Right lobe of liver (tissue), 6 donors: ENCODE results near the gene MATN1. TPM values are rescaled to one million over a fixed set of nuclear protein-coding genes. Genes with fewer than 3 reads are reported as not detected.
A peak's percentile ranks its signal among the peaks of the same experiment; 100 is the strongest.

Source experiments
- ATAC-seq, 4 donors: fragments of 200-7000 bp; cut with Tn5 transposase; one replicate each; pipeline ENCODE4 v1.9.1; 2020; ENCODE audit warnings: mild to moderate bottlenecking in 4 of 4, moderate library complexity in 4 of 4
- DNase-seq, 3 donors: peaks; one replicate each; pipeline ENCODE4 v3.0.0-alpha.2; 2020
- H3K27ac ChIP-seq, 3 donors: fragments of 200-600 bp; one replicate each; pipeline ENCODE4 v1.8.0; 2022
- H3K27me3 ChIP-seq, 2 donors: fragments of 200-600 bp; one replicate each; pipeline ENCODE4 v1.8.0; 2022
- H3K36me3 ChIP-seq, 4 donors: fragments of 200-600 bp; sonication (generic) in 1 of 4; one replicate each; pipeline versions ENCODE4 v1.5.1 to v1.8.0; 2017 to 2022; ENCODE audit warnings: control low read depth in 1 of 4
- H3K4me1 ChIP-seq, 4 donors: fragments of 200-600 bp; sonication (generic) in 1 of 4; one replicate each; pipeline versions ENCODE4 v1.5.1 to v1.8.0; 2017 to 2022; ENCODE audit warnings: control low read depth in 1 of 4
- H3K4me3 ChIP-seq, 3 donors: fragments of 200-600 bp; one replicate each; pipeline ENCODE4 v1.8.0; 2022
- H3K9me3 ChIP-seq, 4 donors: fragments of 200-600 bp; sonication (generic) in 1 of 4; one replicate each; pipeline versions ENCODE4 v1.5.1 to v1.8.0; 2017 to 2022; ENCODE audit warnings: control low read depth in 1 of 4
- POLR2A ChIP-seq: fragments of 450-650 bp; IDR thresholded peaks from one replicate; pipeline ENCODE4 v1.6.1; 2017; ENCODE audit warnings: antibody characterized with exemption, mild to moderate bottlenecking
- WGBS: methylation state at CpG from one replicate; pipeline ENCODE4 v1.1.6; 2018; ENCODE audit warnings: low coverage, low lambda C conversion rate; ENCODE audit not compliant: insufficient coverage; ENCODE audit errors: missing lambda C conversion rate; 5-methylcytosine and 5-hydroxymethylcytosine counted together
- intact Hi-C, 2 donors: fragments of 100-400 bp; cut with DNase I; formaldehyde crosslinking; loops; one replicate each; pipeline versions ENCODE4 v1.11.2 to v1.14.1; 2022
- microRNA-seq, 2 donors: library from miRNA; unstranded; fragments of <30 nt; microRNA quantifications; one replicate each; pipeline ENCODE4, GENCODE V29; 2019 to 2020
- small RNA-seq, 2 experiments: library from RNA; depleted of rRNA; stranded (forward); fragments of <200 nt; gene quantifications; one replicate each; pipeline ENCODE3, GENCODE V24; 2016
- total RNA-seq, 6 experiments: library from RNA; depleted of rRNA in 2 of 6; stranded (reverse); fragments of >200 nt in 2 of 6; fragmentation: NEBNext Ultra II Directional in 3 of 6; extraction: Animal tissue kit (Norgen Biotek cat#: 25700) in 3 of 6; gene quantifications; one replicate each; pipeline versions ENCODE4 v1.1.0 to v1.2.4, GENCODE V29; 2016 to 2023
- TF ChIP-seq, protein P1 (sequence below), 4 donors: fragments of 200-600 bp in 3 of 4; fragments of 450-650 bp in 1 of 4; IDR thresholded peaks; one replicate each; pipeline versions ENCODE4 v1.5.1 to v1.8.0; 2016 to 2022; ENCODE audit warnings: antibody characterized with exemption in 4 of 4, mild to moderate bottlenecking in 2 of 4
- donor health status: DM: no; HTN: yes; CAD: no.
- donor health status: DM: no; HTN: no; CAD: no.
- donor health status: DM: no; HTN: no; CAD: no.
- donor health status: DM: no; HTN: yes; CAD: no.
- donor health status: DM: no; HTN: yes; CAD: no.

Gene MATN1
- total RNA-seq, 6 experiments from 2014 or later, result not detected

DNA sequence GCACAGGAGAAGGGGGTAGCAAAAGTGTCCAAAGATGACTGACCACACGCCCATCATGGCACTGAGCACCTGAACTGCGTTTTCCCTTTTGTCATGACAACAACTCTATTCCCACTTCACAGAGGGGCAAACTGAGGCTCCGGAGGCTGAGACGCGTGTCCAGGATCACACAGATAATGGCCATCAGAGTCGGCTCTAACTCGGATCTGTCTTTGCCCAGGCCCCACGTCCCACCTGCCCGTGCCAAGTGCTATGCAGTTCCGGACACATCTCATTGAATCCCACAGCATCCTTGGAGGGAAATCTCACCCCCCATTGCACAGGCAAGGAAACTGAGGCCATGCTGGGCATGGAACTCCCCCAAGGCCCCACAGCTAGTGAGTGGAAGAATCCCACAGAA lies 62.1 kb downstream of the MATN1 start:
- Histone ChIP-seq H3K36me3 (no peaks in the 10 kb centered on the region), H3K27ac (no peak overlapping the region), H3K4me3 (no peak overlapping the region), H3K27me3 (no peaks in the 10 kb centered on the region), H3K4me1 (peaks cover 0 to 24% (median 3%) of the 10 kb centered on the region in 4 donors), H3K9me3 (no peaks in the 10 kb centered on the region)
- 40% methylated on average over 1 of the region's 10 CpGs for WGBS
- ATAC-seq, result no peak
- DNase-seq, result peak in 1 of 3 donors; percentile 17
- TF ChIP-seq, protein P1, sequence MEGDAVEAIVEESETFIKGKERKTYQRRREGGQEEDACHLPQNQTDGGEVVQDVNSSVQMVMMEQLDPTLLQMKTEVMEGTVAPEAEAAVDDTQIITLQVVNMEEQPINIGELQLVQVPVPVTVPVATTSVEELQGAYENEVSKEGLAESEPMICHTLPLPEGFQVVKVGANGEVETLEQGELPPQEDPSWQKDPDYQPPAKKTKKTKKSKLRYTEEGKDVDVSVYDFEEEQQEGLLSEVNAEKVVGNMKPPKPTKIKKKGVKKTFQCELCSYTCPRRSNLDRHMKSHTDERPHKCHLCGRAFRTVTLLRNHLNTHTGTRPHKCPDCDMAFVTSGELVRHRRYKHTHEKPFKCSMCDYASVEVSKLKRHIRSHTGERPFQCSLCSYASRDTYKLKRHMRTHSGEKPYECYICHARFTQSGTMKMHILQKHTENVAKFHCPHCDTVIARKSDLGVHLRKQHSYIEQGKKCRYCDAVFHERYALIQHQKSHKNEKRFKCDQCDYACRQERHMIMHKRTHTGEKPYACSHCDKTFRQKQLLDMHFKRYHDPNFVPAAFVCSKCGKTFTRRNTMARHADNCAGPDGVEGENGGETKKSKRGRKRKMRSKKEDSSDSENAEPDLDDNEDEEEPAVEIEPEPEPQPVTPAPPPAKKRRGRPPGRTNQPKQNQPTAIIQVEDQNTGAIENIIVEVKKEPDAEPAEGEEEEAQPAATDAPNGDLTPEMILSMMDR (IDR thresholded peaks at IDR 0.05), result no peak
- TF ChIP-seq POLR2A, result no peak
- intact Hi-C loops, result no loop called here

Small RNA genes within 50 kb of the gene (microRNA-seq; reads per million reads assigned to microRNA genes)
- 0 reads per million in 2 donors for gene MIR4420

Small RNA genes within 50 kb of the gene (small RNA-seq; reads per million reads assigned to genes)
- gene MIR4420, result 0 reads per million in 2 experiments

Other genes starting within 250 kb of the MATN1 start
- gene LAPTM5, start 34.2 kb upstream of the MATN1 start, total RNA-seq, result 10 to 100 TPM; 21.2 to 81.0 (median 29.8) TPM
- 10 to 100 TPM; 13.8 to 45.7 (median 16.2) TPM for gene SDC3, start 185.2 kb upstream of the MATN1 start, total RNA-seq